ENCODE data around the gene CFAP77. TPM values are rescaled to one million over a fixed set of nuclear protein-coding genes. Genes with fewer than 3 reads are reported as not detected.

The CFAP77 gene
- total RNA-seq, 1 donor from 2014 or later = not detected

- no peak for DNase-seq (ENCODE audit: low spot score)
- Mint-ChIP-seq H3K36me3 (ENCODE audit: low read depth) (no peaks in the 10 kb centered on the region), H3K27me3 (ENCODE audit: insufficient read depth) (peaks cover 10% of the 10 kb centered on the region), H3K9me3 (no peaks in the 10 kb centered on the region), H3K4me3 (no peak overlapping the region), H3K27ac (no peak overlapping the region), H3K4me1 (ENCODE audit: low read depth) (no peaks in the 10 kb centered on the region)
- intact Hi-C loops (cut with micrococcal nuclease) = no loop called here
These were observed 133.9 kb downstream of the CFAP77 start for GRCh38 chr9:132543960-132544359.

GRCh38 chr9:132545578-132545977 is 135.6 kb downstream of the CFAP77 start:
- H3K9me3 Mint-ChIP-seq = no peaks in the 10 kb centered on the region
- no peaks in the 10 kb centered on the region for H3K36me3 Mint-ChIP-seq (ENCODE audit: low read depth)
- H3K4me3 Mint-ChIP-seq = no peak overlapping the region
- H3K27ac Mint-ChIP-seq = no peak overlapping the region
- no peak for DNase-seq (ENCODE audit: low spot score)
- H3K27me3 Mint-ChIP-seq (ENCODE audit: insufficient read depth) = peaks cover 10% of the 10 kb centered on the region
- intact Hi-C loops (cut with micrococcal nuclease) = no loop called here
- no peaks in the 10 kb centered on the region for H3K4me1 Mint-ChIP-seq (ENCODE audit: low read depth)

- peaks cover 10% of the 10 kb centered on the region for H3K27me3 Mint-ChIP-seq (ENCODE audit: insufficient read depth)
- no peak overlapping the region for H3K4me3 Mint-ChIP-seq
- DNase-seq (ENCODE audit: low spot score) = no peak
- intact Hi-C loops (cut with micrococcal nuclease) = no loop called here
- no peak overlapping the region for H3K27ac Mint-ChIP-seq
- H3K9me3 Mint-ChIP-seq = no peaks in the 10 kb centered on the region
- H3K36me3 Mint-ChIP-seq (ENCODE audit: low read depth) = no peaks in the 10 kb centered on the region
- no peaks in the 10 kb centered on the region for H3K4me1 Mint-ChIP-seq (ENCODE audit: low read depth)
These were observed 136.4 kb downstream of the CFAP77 start for GRCh38 chr9:132546148-132547051.

GRCh38 chr9:132547052-132547431 is 137.0 kb downstream of the CFAP77 start:
- H3K27me3 Mint-ChIP-seq (ENCODE audit: insufficient read depth) = peaks cover 10% of the 10 kb centered on the region
- H3K9me3 Mint-ChIP-seq = no peaks in the 10 kb centered on the region
- H3K27ac Mint-ChIP-seq = no peak overlapping the region
- H3K36me3 Mint-ChIP-seq (ENCODE audit: low read depth) = no peaks in the 10 kb centered on the region
- DNase-seq (ENCODE audit: low spot score) = no peak
- intact Hi-C loops (cut with micrococcal nuclease) = no loop called here
- no peaks in the 10 kb centered on the region for H3K4me1 Mint-ChIP-seq (ENCODE audit: low read depth)
- no peak overlapping the region for H3K4me3 Mint-ChIP-seq

- Mint-ChIP-seq H3K9me3 (no peaks in the 10 kb centered on the region), H3K27me3 (ENCODE audit: insufficient read depth) (peaks cover 10% of the 10 kb centered on the region), H3K4me1 (ENCODE audit: low read depth) (no peaks in the 10 kb centered on the region), H3K36me3 (ENCODE audit: low read depth) (no peaks in the 10 kb centered on the region), H3K27ac (no peak overlapping the region), H3K4me3 (no peak overlapping the region)
- intact Hi-C loops (cut with micrococcal nuclease) = no loop called here
- no peak for DNase-seq (ENCODE audit: low spot score)
These were observed 137.4 kb downstream of the CFAP77 start for GRCh38 chr9:132547436-132547835.

- peaks cover 10% of the 10 kb centered on the region for H3K27me3 Mint-ChIP-seq (ENCODE audit: insufficient read depth)
- H3K4me3 Mint-ChIP-seq = no peak overlapping the region
- H3K36me3 Mint-ChIP-seq (ENCODE audit: low read depth) = no peaks in the 10 kb centered on the region
- intact Hi-C loops (cut with micrococcal nuclease) = no loop called here
- no peaks in the 10 kb centered on the region for H3K4me1 Mint-ChIP-seq (ENCODE audit: low read depth)
- no peak for DNase-seq (ENCODE audit: low spot score)
- no peak overlapping the region for H3K27ac Mint-ChIP-seq
- H3K9me3 Mint-ChIP-seq = no peaks in the 10 kb centered on the region
These were observed 138.1 kb downstream of the CFAP77 start for GRCh38 chr9:132547976-132548730.

GRCh38 chr9:132548751-132549640 is 139.0 kb downstream of the CFAP77 start:
- H3K27me3 Mint-ChIP-seq (ENCODE audit: insufficient read depth) = peaks cover 10% of the 10 kb centered on the region

GRCh38 chr9:132551556-132551955 is 141.5 kb downstream of the CFAP77 start:
- Mint-ChIP-seq H3K4me3 (no peak overlapping the region), H3K4me1 (ENCODE audit: low read depth) (no peaks in the 10 kb centered on the region), H3K36me3 (ENCODE audit: low read depth) (no peaks in the 10 kb centered on the region), H3K9me3 (no peaks in the 10 kb centered on the region), H3K27ac (no peak overlapping the region), H3K27me3 (ENCODE audit: insufficient read depth) (peaks cover 6% of the 10 kb centered on the region)
- intact Hi-C loops (cut with micrococcal nuclease) = no loop called here
- no peak for DNase-seq (ENCODE audit: low spot score)

More at GRCh38 chr9:132548751-132549640, 139.0 kb downstream of the CFAP77 start:
- H3K36me3 Mint-ChIP-seq (ENCODE audit: low read depth) = no peaks in the 10 kb centered on the region
- no peak overlapping the region for H3K4me3 Mint-ChIP-seq
- no peaks in the 10 kb centered on the region for H3K4me1 Mint-ChIP-seq (ENCODE audit: low read depth)
- H3K27ac Mint-ChIP-seq = no peak overlapping the region
- intact Hi-C loops (cut with micrococcal nuclease) = no loop called here
- DNase-seq (ENCODE audit: low spot score) = no peak
- H3K9me3 Mint-ChIP-seq = no peaks in the 10 kb centered on the region

GRCh38 chr9:132552041-132552440 is 142.0 kb downstream of the CFAP77 start:
- H3K36me3 Mint-ChIP-seq (ENCODE audit: low read depth) = no peaks in the 10 kb centered on the region
- intact Hi-C loops (cut with micrococcal nuclease) = no loop called here
- DNase-seq (ENCODE audit: low spot score) = no peak
- no peaks in the 10 kb centered on the region for H3K4me1 Mint-ChIP-seq (ENCODE audit: low read depth)
- H3K27ac Mint-ChIP-seq = no peak overlapping the region
- no peaks in the 10 kb centered on the region for H3K9me3 Mint-ChIP-seq
- H3K27me3 Mint-ChIP-seq (ENCODE audit: insufficient read depth) = peaks cover 6% of the 10 kb centered on the region
- H3K4me3 Mint-ChIP-seq = no peak overlapping the region

GRCh38 chr9:132554755-132555154 is 144.7 kb downstream of the CFAP77 start:
- H3K9me3 Mint-ChIP-seq = no peaks in the 10 kb centered on the region
- no peak for DNase-seq (ENCODE audit: low spot score)
- H3K4me1 Mint-ChIP-seq (ENCODE audit: low read depth) = no peaks in the 10 kb centered on the region
- H3K27me3 Mint-ChIP-seq (ENCODE audit: insufficient read depth) = peaks cover 5% of the 10 kb centered on the region
- intact Hi-C loops (cut with micrococcal nuclease) = no loop called here
- H3K27ac Mint-ChIP-seq = no peak overlapping the region
- no peak overlapping the region for H3K4me3 Mint-ChIP-seq
- no peaks in the 10 kb centered on the region for H3K36me3 Mint-ChIP-seq (ENCODE audit: low read depth)

GRCh38 chr9:132555528-132555927 is 145.5 kb downstream of the CFAP77 start:
- no peak for DNase-seq (ENCODE audit: low spot score)
- Mint-ChIP-seq H3K36me3 (ENCODE audit: low read depth) (no peaks in the 10 kb centered on the region), H3K9me3 (no peaks in the 10 kb centered on the region), H3K4me3 (no peak overlapping the region), H3K27ac (no peak overlapping the region), H3K27me3 (ENCODE audit: insufficient read depth) (peaks cover 8% of the 10 kb centered on the region), H3K4me1 (ENCODE audit: low read depth) (no peaks in the 10 kb centered on the region)
- intact Hi-C loops (cut with micrococcal nuclease) = no loop called here

GRCh38 chr9:132556235-132556634 is 146.2 kb downstream of the CFAP77 start:
- intact Hi-C loops (cut with micrococcal nuclease) = no loop called here
- peaks cover 10% of the 10 kb centered on the region for H3K27me3 Mint-ChIP-seq (ENCODE audit: insufficient read depth)
- no peak for DNase-seq (ENCODE audit: low spot score)
- H3K4me3 Mint-ChIP-seq = no peak overlapping the region
- peaks cover 5% of the 10 kb centered on the region for H3K4me1 Mint-ChIP-seq (ENCODE audit: low read depth)
- no peaks in the 10 kb centered on the region for H3K36me3 Mint-ChIP-seq (ENCODE audit: low read depth)
- no peak overlapping the region for H3K27ac Mint-ChIP-seq
- no peaks in the 10 kb centered on the region for H3K9me3 Mint-ChIP-seq
